Activated CD4-positive, alpha-beta memory T cell treated with anti-CD3 and anti-CD28 coated beads for 36 hours (primary cell): Measurements from ENCODE around the gene PALMD. TPM values are rescaled to one million over a fixed set of nuclear protein-coding genes. Genes with fewer than 3 reads are reported as not detected.

Experiments
- CTCF ChIA-PET: fragments of 350-600 bp; sonication (Branson Sonifier 250); formaldehyde crosslinking; loops from one replicate; lab custom pipeline; 2021; ENCODE audit warnings: antibody characterized with exemption, inconsistent platforms; lab: Charles Lee
- POLR2A ChIA-PET: fragments of 350-600 bp; sonication (Branson Sonifier 250); formaldehyde crosslinking; loops from one replicate; lab custom pipeline; 2021; ENCODE audit warnings: antibody characterized with exemption; lab: Charles Lee
- DNase-seq: peaks from one replicate; pipeline ENCODE4 v3.0.0-alpha.2; 2020
- H3K27ac Mint-ChIP-seq: one replicate; pipeline ENCODE4 v1.8.0; 2021; ENCODE audit warnings: mixed read lengths
- H3K27me3 Mint-ChIP-seq: one replicate; pipeline ENCODE4 v1.8.0; 2021; ENCODE audit warnings: mixed read lengths
- H3K36me3 Mint-ChIP-seq: one replicate; pipeline ENCODE4 v1.8.0; 2021; ENCODE audit warnings: mixed read lengths
- H3K4me1 Mint-ChIP-seq: one replicate; pipeline ENCODE4 v1.8.0; 2021; ENCODE audit warnings: low read depth, mixed read lengths
- H3K4me3 Mint-ChIP-seq: one replicate; pipeline ENCODE4 v1.8.0; 2021; ENCODE audit warnings: mild to moderate bottlenecking, mixed read lengths
- H3K9me3 Mint-ChIP-seq: one replicate; pipeline ENCODE4 v1.8.0; 2021; ENCODE audit warnings: mixed read lengths
- intact Hi-C: fragments of 100-400 bp; cut with micrococcal nuclease; formaldehyde crosslinking; loops from one replicate; pipeline ENCODE4 v1.15.1; 2023
- total RNA-seq, 2 experiments: library from RNA; stranded (reverse); gene quantifications; one replicate each; pipeline ENCODE4 v1.2.3, GENCODE V29; 2021

PALMD gene
- total RNA-seq, 2 experiments from 2014 or later, result not detected

- intact Hi-C loops, result no loop called here
- H3K4me3 Mint-ChIP-seq, result no peak overlapping the region
- H3K9me3 Mint-ChIP-seq, result no peaks in the 10 kb centered on the region
- H3K36me3 Mint-ChIP-seq, result no peaks in the 10 kb centered on the region
- DNase-seq, result no peak
- ChIA-PET CTCF (no interaction called here), POLR2A (no interaction called here)
- no peaks in the 10 kb centered on the region for H3K27me3 Mint-ChIP-seq
- H3K4me1 Mint-ChIP-seq, result peaks cover 2% of the 10 kb centered on the region
- H3K27ac Mint-ChIP-seq, result no peak overlapping the region
Measured at GRCh38 chr1:99681583-99681982, 35.7 kb downstream of the PALMD start.

DNA sequence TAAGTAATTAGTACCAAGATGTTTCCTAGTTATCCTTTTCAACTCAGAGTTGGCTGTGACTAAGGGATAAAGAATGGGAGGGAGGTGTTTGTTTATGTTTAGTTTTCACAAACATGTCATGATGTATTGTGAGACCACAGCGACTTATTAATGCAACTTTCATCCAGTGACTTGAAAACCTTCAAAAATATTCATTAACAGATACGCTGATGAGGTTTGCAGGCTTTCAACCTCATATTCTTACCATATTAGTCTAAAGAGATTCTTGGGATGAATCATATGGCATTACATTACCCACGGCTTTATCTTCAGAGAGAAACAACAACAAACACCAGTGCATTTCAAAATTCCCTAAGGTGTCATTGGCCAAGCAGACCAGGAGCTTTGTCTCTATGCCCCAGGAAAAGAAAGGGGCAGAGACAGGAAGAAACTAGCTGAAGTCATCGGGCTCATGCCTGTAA is 36.4 kb downstream of the PALMD start:
- Mint-ChIP-seq H3K4me3 (no peak overlapping the region), H3K36me3 (no peaks in the 10 kb centered on the region), H3K4me1 (peaks cover 2% of the 10 kb centered on the region), H3K27ac (no peak overlapping the region), H3K9me3 (no peaks in the 10 kb centered on the region), H3K27me3 (no peaks in the 10 kb centered on the region)
- no peak for DNase-seq
- CTCF ChIA-PET, result no interaction called here
- POLR2A ChIA-PET, result no interaction called here
- intact Hi-C loops, result no loop called here

DNA sequence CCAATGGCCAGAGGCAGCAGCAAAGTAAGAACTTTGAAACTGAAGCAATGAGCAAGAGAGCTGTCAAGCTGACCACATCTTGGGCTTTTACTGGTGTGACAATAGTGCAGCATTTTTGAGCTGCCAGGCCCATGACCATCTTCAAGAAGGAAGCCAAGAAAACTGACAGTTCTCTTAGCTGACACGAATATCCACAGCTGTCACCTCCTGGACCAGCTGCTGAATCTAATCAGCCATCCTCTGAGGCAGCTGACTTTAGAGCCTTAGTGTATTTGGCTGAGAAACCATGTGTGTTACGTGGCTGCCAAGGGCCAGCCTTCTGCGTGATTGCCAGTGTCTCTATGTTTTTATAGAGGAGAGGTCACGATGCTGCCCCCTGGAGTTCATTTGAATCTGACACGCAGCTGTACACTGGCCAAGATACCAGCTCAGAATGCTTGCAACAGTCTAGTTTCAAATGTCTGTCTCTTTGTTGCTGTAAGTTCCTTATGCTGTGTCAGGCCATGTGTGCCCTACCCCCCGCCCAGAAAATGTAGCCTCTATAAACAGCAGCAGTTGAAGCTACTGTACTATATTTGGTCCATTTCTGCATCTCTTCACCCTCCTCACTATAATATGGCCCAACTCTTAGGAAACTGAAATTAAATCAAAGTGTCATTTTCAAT is 39.7 kb downstream of the PALMD start:
- Mint-ChIP-seq H3K9me3 (no peaks in the 10 kb centered on the region), H3K27ac (no peak overlapping the region), H3K36me3 (no peaks in the 10 kb centered on the region), H3K4me3 (no peak overlapping the region), H3K4me1 (peaks cover 2% of the 10 kb centered on the region), H3K27me3 (peaks cover 10% of the 10 kb centered on the region)
- POLR2A ChIA-PET, result no interaction called here
- intact Hi-C loops, result loop anchor here (1.0 kb wide), 1 partner anchor 505 kb away; no protein-coding TSS in a partner anchor
- CTCF ChIA-PET, result interaction anchor here (0.6 to 2.1 kb wide), 21 partner anchors 8 to 892 kb away, joined by 3 to 11 read pairs (median 4); no protein-coding TSS in a partner anchor
- peak; percentile 63 for DNase-seq

DNA sequence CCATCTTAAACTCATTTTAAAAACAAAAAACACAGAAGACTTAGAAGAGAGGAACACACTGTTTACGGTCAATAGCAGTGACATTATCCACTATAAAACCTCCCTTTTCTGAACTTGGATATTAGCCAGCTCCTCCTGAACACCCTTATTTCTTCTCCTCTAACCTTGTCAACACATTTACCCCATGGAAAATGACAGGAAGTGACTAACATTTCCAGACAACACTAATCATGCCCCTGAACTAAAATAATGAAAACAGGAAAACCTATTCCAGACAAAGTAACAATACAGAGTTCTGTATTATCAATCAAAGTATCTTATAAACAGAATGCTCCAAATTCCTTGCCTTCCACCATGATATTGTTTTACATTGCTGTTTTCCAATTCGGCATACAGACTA is 45.3 kb downstream of the PALMD start:
- peaks cover 22% of the 10 kb centered on the region for H3K27me3 Mint-ChIP-seq
- DNase-seq, result no peak
- no peaks in the 10 kb centered on the region for H3K36me3 Mint-ChIP-seq
- ChIA-PET CTCF (interaction anchor here (1.3 kb wide), 1 partner anchor 15 kb away, joined by 3 read pairs; no protein-coding TSS in a partner anchor), POLR2A (no interaction called here)
- intact Hi-C loops, result no loop called here
- H3K4me1 Mint-ChIP-seq, result no peaks in the 10 kb centered on the region
- H3K4me3 Mint-ChIP-seq, result no peak overlapping the region
- H3K9me3 Mint-ChIP-seq, result no peaks in the 10 kb centered on the region
- H3K27ac Mint-ChIP-seq, result no peak overlapping the region

GRCh38 chr1:99696616-99697015 is 50.7 kb downstream of the PALMD start:
- Mint-ChIP-seq H3K9me3 (no peaks in the 10 kb centered on the region), H3K27ac (no peak overlapping the region), H3K27me3 (peaks cover 20% of the 10 kb centered on the region), H3K4me3 (no peak overlapping the region), H3K36me3 (no peaks in the 10 kb centered on the region), H3K4me1 (no peaks in the 10 kb centered on the region)
- DNase-seq, result no peak
- ChIA-PET CTCF (interaction anchor here (1.0 kb wide), 1 partner anchor 11 kb away, joined by 3 read pairs; no protein-coding TSS in a partner anchor), POLR2A (no interaction called here)
- intact Hi-C loops, result no loop called here

GRCh38 chr1:99697580-99697979 is 51.7 kb downstream of the PALMD start:
- H3K9me3 Mint-ChIP-seq, result no peaks in the 10 kb centered on the region
- no peaks in the 10 kb centered on the region for H3K4me1 Mint-ChIP-seq
- H3K4me3 Mint-ChIP-seq, result no peak overlapping the region
- H3K27me3 Mint-ChIP-seq, result peaks cover 20% of the 10 kb centered on the region
- intact Hi-C loops, result no loop called here
- ChIA-PET CTCF (interaction anchor here (0.5 to 1.0 kb wide), 2 partner anchors 9 to 160 kb away, joined by 3 to 4 read pairs; no protein-coding TSS in a partner anchor), POLR2A (no interaction called here)
- H3K36me3 Mint-ChIP-seq, result no peaks in the 10 kb centered on the region
- DNase-seq, result no peak
- no peak overlapping the region for H3K27ac Mint-ChIP-seq

- intact Hi-C loops, result no loop called here
- DNase-seq, result no peak
- Mint-ChIP-seq H3K27ac (no peak overlapping the region), H3K4me1 (peaks cover 10% of the 10 kb centered on the region), H3K9me3 (no peaks in the 10 kb centered on the region), H3K4me3 (no peak overlapping the region), H3K36me3 (no peaks in the 10 kb centered on the region), H3K27me3 (peaks cover 14% of the 10 kb centered on the region)
- POLR2A ChIA-PET, result no interaction called here
- CTCF ChIA-PET, result no interaction called here
Measured at GRCh38 chr1:99700020-99700419, 54.1 kb downstream of the PALMD start.

DNA sequence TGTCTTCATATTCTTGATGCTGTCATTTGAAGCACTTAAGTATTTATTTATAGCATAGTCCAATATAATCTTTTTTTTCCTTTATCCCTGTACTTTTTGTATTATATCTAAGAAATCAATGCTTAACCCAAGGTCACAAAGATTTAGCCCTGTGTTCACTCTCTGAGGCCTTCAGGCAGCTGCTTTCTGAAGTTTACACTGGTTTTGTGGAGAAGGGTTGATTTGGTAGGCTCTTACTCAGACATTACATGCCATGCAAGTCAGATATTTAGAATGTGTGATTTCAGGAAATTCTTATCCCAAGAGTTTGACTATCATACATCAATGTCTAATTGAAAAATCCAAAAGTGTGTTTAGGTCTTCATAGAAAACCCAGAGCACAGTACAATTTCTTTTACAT is 56.3 kb downstream of the PALMD start:
- no peak overlapping the region for H3K4me3 Mint-ChIP-seq
- H3K4me1 Mint-ChIP-seq, result peaks cover 12% of the 10 kb centered on the region
- peaks cover 8% of the 10 kb centered on the region for H3K27me3 Mint-ChIP-seq
- intact Hi-C loops, result no loop called here
- H3K27ac Mint-ChIP-seq, result no peak overlapping the region
- CTCF ChIA-PET, result interaction anchor here (1.0 kb wide), 1 partner anchor 15 kb away, joined by 3 read pairs; no protein-coding TSS in a partner anchor
- POLR2A ChIA-PET, result no interaction called here
- H3K36me3 Mint-ChIP-seq, result no peaks in the 10 kb centered on the region
- DNase-seq, result no peak
- no peaks in the 10 kb centered on the region for H3K9me3 Mint-ChIP-seq

DNA sequence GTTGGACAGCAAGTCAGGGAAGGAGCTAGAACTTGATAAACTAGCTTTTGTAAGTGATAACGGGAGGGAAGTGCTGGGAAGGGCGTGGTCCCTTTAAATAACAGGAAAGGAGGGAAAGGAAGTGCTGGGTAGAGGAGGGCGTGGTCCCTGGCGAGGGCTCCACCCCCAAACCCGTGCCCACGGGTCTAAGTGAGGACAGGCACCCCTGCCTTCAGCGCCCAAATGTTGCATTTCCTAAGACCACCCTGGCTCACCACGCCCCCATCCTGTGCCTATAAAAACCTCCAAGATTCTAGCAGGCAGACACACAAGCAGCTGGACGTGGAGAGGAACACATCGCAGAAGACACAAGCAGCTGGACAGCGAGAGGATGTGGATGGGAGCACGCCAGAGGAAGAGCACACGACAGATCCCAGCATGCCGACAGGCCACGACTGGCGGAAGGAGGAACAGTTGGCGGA is 58.5 kb downstream of the PALMD start:
- intact Hi-C loops, result no loop called here
- Mint-ChIP-seq H3K4me1 (peaks cover 12% of the 10 kb centered on the region), H3K27me3 (peaks cover 2% of the 10 kb centered on the region), H3K4me3 (no peak overlapping the region), H3K27ac (no peak overlapping the region), H3K9me3 (no peaks in the 10 kb centered on the region), H3K36me3 (no peaks in the 10 kb centered on the region)
- no peak for DNase-seq
- POLR2A ChIA-PET, result no interaction called here
- CTCF ChIA-PET, result interaction anchor here (0.6 to 2.7 kb wide), 6 partner anchors 10 to 523 kb away, joined by 3 to 8 read pairs (median 4); no protein-coding TSS in a partner anchor

DNA sequence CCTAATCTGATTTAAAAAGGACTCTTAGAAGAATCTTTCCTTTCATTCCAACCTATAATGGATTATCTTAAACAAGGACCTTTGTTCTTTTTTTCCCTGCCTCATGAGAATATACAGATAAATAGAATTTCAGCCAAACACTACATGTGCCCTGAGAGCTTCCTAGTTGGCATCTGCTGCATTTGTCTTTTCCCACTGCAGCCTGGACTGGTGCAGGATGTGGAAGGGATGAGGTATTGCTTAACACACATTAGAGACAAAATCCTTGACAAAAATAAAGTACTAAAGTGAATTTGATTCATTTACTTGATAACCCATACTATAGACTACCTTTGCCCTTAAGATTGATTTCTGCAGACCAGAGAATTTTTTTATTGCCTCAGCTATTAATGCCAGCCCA is 59.5 kb downstream of the PALMD start:
- POLR2A ChIA-PET, result no interaction called here
- H3K4me1 Mint-ChIP-seq, result peaks cover 15% of the 10 kb centered on the region
- CTCF ChIA-PET, result interaction anchor here (0.6 to 2.7 kb wide), 4 partner anchors 11 to 810 kb away, joined by 3 to 8 read pairs (median 4); no protein-coding TSS in a partner anchor
- H3K36me3 Mint-ChIP-seq, result no peaks in the 10 kb centered on the region
- no peaks in the 10 kb centered on the region for H3K9me3 Mint-ChIP-seq
- no peak overlapping the region for H3K4me3 Mint-ChIP-seq
- peaks cover 2% of the 10 kb centered on the region for H3K27me3 Mint-ChIP-seq
- no peak for DNase-seq
- intact Hi-C loops, result loop anchor here (5.0 kb wide), 1 partner anchor 223 kb away; no protein-coding TSS in a partner anchor
- no peak overlapping the region for H3K27ac Mint-ChIP-seq

DNA sequence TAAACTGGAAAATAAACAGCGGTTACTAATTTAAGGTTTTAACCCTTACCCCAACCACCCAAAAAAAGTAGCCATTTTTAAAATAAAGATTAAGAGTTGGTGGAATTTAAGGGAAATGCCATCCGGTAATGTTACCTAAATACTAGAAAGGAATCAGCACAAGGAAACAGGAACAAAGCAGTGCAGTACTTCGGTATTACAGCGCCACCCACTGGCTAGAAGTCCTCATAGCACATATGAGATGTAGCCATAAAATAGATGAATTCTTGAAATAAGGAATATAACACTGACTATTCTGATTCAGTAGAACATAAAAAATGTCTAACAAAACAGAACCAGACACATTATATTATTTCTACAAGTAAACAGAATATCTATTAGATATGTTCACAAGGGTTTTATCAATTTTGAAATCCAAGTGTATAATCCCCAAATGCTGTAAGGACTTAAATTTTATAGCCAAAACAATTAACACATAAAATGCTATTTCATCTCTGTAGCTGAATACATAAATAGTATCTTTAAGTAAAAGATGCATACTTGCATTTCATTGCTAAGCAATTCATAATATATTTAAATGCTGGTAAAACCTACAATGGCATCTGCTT is 61.7 kb downstream of the PALMD start:
- POLR2A ChIA-PET, result no interaction called here
- no peak overlapping the region for H3K4me3 Mint-ChIP-seq
- CTCF ChIA-PET, result interaction anchor here (0.8 to 1.5 kb wide), 4 partner anchors 13 to 532 kb away, joined by 3 to 5 read pairs (median 4); no protein-coding TSS in a partner anchor
- no peak overlapping the region for H3K27ac Mint-ChIP-seq
- no peaks in the 10 kb centered on the region for H3K36me3 Mint-ChIP-seq
- no peaks in the 10 kb centered on the region for H3K9me3 Mint-ChIP-seq
- no peaks in the 10 kb centered on the region for H3K27me3 Mint-ChIP-seq
- DNase-seq, result peak; percentile 73
- intact Hi-C loops, result loop anchor here (1.0 to 5.0 kb wide), 3 partner anchors 225 to 913 kb away; no protein-coding TSS in a partner anchor
- H3K4me1 Mint-ChIP-seq, result peaks cover 15% of the 10 kb centered on the region

GRCh38 chr1:99710994-99711393 is 65.1 kb downstream of the PALMD start:
- Mint-ChIP-seq H3K4me3 (no peak overlapping the region), H3K9me3 (no peaks in the 10 kb centered on the region), H3K36me3 (no peaks in the 10 kb centered on the region), H3K27me3 (no peaks in the 10 kb centered on the region), H3K27ac (no peak overlapping the region), H3K4me1 (peaks cover 3% of the 10 kb centered on the region)
- POLR2A ChIA-PET, result no interaction called here
- intact Hi-C loops, result no loop called here
- no peak for DNase-seq
- CTCF ChIA-PET, result no interaction called here
